ENCODE results near the gene CIB4. TPM values are rescaled to one million over a fixed set of nuclear protein-coding genes. Genes with fewer than 3 reads are reported as not detected.

The CIB4 gene
- total and polyA plus RNA-seq, 2 donors from 2014 or later = not detected

DNA sequence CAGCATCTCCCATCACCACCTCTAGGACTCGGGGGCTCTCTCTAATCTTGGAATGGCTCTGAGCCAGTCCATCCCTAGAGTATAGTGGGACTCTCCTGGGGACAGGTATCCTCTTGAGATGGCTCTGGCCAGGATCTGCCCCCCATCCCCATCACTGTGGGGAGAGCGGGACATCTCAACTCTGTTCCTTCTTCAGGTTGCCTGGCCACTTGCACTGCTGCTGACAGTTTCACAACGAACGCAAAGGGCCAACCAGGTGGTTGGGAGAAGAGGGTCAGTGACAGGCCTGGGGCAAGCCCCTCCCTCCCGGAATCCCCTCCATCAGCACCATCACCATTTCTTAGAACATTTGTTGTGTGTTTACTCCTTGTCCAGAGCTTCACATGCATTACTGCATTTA is 62.6 kb downstream of the CIB4 start:
- DNase-seq (peak in 1 of 5 donors; percentile 25), FAIRE-seq (no peak)
- H3K4me3 ChIP-seq (ENCODE audit: low read length in 3 of 3) = no peak overlapping the region
- H3K9ac ChIP-seq (ENCODE audit: low read length in 3 of 3) = no peak overlapping the region
- no peaks in the 10 kb centered on the region for H3K4me1 ChIP-seq (ENCODE audit: control insufficient read depth in 2 of 3, insufficient read depth in 2 of 3, low read depth in 1 of 3, low read length in 3 of 3)
- no peaks in the 10 kb centered on the region for H3K9me3 ChIP-seq (ENCODE audit: control insufficient read depth in 2 of 3, insufficient read depth in 1 of 3, low read length in 3 of 3)
- no peak overlapping the region for H3K27ac ChIP-seq (ENCODE audit: low read depth in 2 of 2, low read length in 2 of 2)
- TF ChIP-seq, protein P1, sequence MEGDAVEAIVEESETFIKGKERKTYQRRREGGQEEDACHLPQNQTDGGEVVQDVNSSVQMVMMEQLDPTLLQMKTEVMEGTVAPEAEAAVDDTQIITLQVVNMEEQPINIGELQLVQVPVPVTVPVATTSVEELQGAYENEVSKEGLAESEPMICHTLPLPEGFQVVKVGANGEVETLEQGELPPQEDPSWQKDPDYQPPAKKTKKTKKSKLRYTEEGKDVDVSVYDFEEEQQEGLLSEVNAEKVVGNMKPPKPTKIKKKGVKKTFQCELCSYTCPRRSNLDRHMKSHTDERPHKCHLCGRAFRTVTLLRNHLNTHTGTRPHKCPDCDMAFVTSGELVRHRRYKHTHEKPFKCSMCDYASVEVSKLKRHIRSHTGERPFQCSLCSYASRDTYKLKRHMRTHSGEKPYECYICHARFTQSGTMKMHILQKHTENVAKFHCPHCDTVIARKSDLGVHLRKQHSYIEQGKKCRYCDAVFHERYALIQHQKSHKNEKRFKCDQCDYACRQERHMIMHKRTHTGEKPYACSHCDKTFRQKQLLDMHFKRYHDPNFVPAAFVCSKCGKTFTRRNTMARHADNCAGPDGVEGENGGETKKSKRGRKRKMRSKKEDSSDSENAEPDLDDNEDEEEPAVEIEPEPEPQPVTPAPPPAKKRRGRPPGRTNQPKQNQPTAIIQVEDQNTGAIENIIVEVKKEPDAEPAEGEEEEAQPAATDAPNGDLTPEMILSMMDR (IDR thresholded peaks at IDR 0.05; ENCODE audit: borderline replicate concordance, extremely low read depth, insufficient read depth) = no peak
- no peaks in the 10 kb centered on the region for H3K27me3 ChIP-seq (ENCODE audit: control insufficient read depth, insufficient read depth, low read length)
- intact Hi-C loops (cut with DNase I) = no loop called here
- H3K36me3 ChIP-seq (ENCODE audit: control insufficient read depth in 2 of 3, insufficient read depth in 3 of 3, low read length in 3 of 3) = no peaks in the 10 kb centered on the region

DNA sequence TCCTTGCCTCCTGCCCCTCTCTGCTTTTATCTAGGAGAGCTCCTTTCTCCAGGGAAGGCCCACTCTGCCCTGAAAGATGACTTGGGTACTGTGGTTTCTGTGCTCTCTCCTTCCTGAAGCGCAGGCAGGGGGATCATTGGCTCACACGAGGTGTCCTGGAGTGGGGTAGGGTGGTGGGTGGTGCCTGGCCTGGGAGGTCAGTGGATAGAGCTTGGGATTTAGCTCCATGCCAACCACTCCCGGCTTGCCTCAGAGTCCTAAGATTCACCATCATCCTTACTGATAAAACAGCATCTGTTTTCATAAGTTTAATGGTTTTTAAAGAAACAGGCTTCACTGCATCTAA is 63.1 kb downstream of the CIB4 start:
- TF ChIP-seq, protein P1 (IDR thresholded peaks at IDR 0.05; ENCODE audit: borderline replicate concordance, extremely low read depth, insufficient read depth) = no peak
- Histone ChIP-seq H3K36me3 (ENCODE audit: control insufficient read depth in 2 of 3, insufficient read depth in 3 of 3, low read length in 3 of 3) (no peaks in the 10 kb centered on the region), H3K9me3 (ENCODE audit: control insufficient read depth in 2 of 3, insufficient read depth in 1 of 3, low read length in 3 of 3) (no peaks in the 10 kb centered on the region), H3K4me3 (ENCODE audit: low read length in 3 of 3) (no peak overlapping the region), H3K27me3 (ENCODE audit: control insufficient read depth, insufficient read depth, low read length) (no peaks in the 10 kb centered on the region), H3K4me1 (ENCODE audit: control insufficient read depth in 2 of 3, insufficient read depth in 2 of 3, low read depth in 1 of 3, low read length in 3 of 3) (no peaks in the 10 kb centered on the region), H3K9ac (ENCODE audit: low read length in 3 of 3) (no peak overlapping the region), H3K27ac (ENCODE audit: low read depth in 2 of 2, low read length in 2 of 2) (no peak overlapping the region)
- intact Hi-C loops (cut with DNase I) = no loop called here
- FAIRE-seq (no peak), DNase-seq (no peak)

DNA sequence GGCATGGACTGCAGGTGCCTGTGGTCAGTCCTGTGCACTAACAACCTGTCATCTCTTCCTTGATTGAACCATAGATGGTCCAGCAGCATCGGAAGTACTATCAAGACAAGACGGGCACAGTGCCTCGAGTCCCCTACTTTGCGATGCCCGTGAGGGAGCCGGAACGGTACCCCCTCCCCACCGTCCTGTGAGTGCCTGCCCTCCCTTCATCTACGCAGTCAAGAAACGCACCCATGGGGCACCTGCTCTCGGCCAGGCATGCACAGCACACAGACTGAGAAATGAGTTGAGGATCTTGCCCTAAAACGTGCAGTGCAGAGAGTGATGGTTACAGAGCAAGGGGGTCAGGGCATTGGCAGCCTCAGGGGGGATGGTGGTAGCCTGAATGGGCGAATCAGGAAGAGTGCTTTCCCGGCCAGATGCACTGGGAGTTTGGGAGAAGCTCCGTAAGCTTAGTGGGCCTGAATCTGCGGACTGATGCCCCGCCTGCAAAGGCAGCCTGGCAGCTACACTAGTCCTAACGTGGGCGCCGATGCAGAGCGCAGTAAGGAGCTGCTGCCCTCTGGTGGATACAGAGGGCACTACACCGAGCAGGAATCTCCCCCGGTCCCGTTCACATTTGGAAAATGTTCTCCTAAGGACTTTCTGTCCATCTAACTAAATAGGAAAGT is 63.6 kb downstream of the CIB4 start:
- TF ChIP-seq, protein P1 (IDR thresholded peaks at IDR 0.05; ENCODE audit: borderline replicate concordance, extremely low read depth, insufficient read depth) = peak; percentile 97
- Histone ChIP-seq H3K27ac (ENCODE audit: low read depth in 2 of 2, low read length in 2 of 2) (no peak overlapping the region), H3K9me3 (ENCODE audit: control insufficient read depth in 2 of 3, insufficient read depth in 1 of 3, low read length in 3 of 3) (no peaks in the 10 kb centered on the region), H3K36me3 (ENCODE audit: control insufficient read depth in 2 of 3, insufficient read depth in 3 of 3, low read length in 3 of 3) (no peaks in the 10 kb centered on the region), H3K4me1 (ENCODE audit: control insufficient read depth in 2 of 3, insufficient read depth in 2 of 3, low read depth in 1 of 3, low read length in 3 of 3) (no peaks in the 10 kb centered on the region), H3K9ac (ENCODE audit: low read length in 3 of 3) (no peak overlapping the region), H3K27me3 (ENCODE audit: control insufficient read depth, insufficient read depth, low read length) (no peaks in the 10 kb centered on the region), H3K4me3 (ENCODE audit: low read length in 3 of 3) (no peak overlapping the region)
- intact Hi-C loops (cut with DNase I) = no loop called here
- DNase-seq (peak in 4 of 5 donors; percentile 63 to 70 (median 67)), FAIRE-seq (no peak)
